SK-N-SH (cell line): ENCODE data around the gene ACAD11. TPM values are rescaled to one million over a fixed set of nuclear protein-coding genes. Genes with fewer than 3 reads are reported as not detected.

Experiments
- CTCF ChIA-PET: fragments of 300-600, 350-600 bp; formaldehyde crosslinking; extraction: SDS; loops from one replicate; lab custom pipeline; 2021; lab: Yijun Ruan, JAX
- POLR2A ChIA-PET: fragments of 350-600 bp; sonication (Branson Sonifier 250); formaldehyde crosslinking; extraction: SDS; loops from one replicate; lab custom pipeline; 2020; ENCODE audit warnings: antibody characterized with exemption, inconsistent platforms; lab: Yijun Ruan, JAX
- DNase-seq: peaks from one replicate; pipeline ENCODE4 v3.0.0; 2012
- H2AFZ ChIP-seq: fragments of 200-600 bp; sonication (generic); 2 replicates; pipeline ENCODE4 v1.8.1; 2016; ENCODE audit warnings: antibody characterized with exemption, mild to moderate bottlenecking, low read depth
- H3F3A ChIP-seq: fragments of 200-600 bp; sonication (generic); replicated peaks from 2 replicates; pipeline ENCODE3; 2016; ENCODE audit warnings: antibody characterized with exemption, mild to moderate bottlenecking; ENCODE audit not compliant: insufficient read depth
- H3K27ac ChIP-seq, 2 experiments: fragments of 200-500 bp in 1 of 2; fragments of 200-600 bp in 1 of 2; sonication (Bioruptor generic) in 1 of 2; sonication (generic), shearing (Covaris generic) in 1 of 2; 2 replicates each; pipeline versions ENCODE4 v1.5.1 to v1.6.1; 2014 to 2016; ENCODE audit warnings: low read depth in 2 of 2, inconsistent platforms in 1 of 2, low read length in 1 of 2, mild to moderate bottlenecking in 1 of 2, mixed read lengths in 1 of 2
- H3K27me3 ChIP-seq: fragments of 200-600 bp; sonication (generic), shearing (Covaris generic); 2 replicates; pipeline ENCODE4 v1.6.1; 2016; ENCODE audit warnings: mixed run types; ENCODE audit not compliant: insufficient read depth
- H3K36me3 ChIP-seq, 2 experiments: fragments of 200-500 bp in 1 of 2; fragments of 200-600 bp in 1 of 2; sonication (Bioruptor generic) in 1 of 2; sonication (generic) in 1 of 2; replicated peaks in 1 of 2; 2 replicates each; pipeline versions ENCODE3 to v1.5.1; 2014 to 2016; ENCODE audit warnings: low read length in 1 of 2, mild to moderate bottlenecking in 1 of 2; ENCODE audit not compliant: insufficient read depth in 2 of 2, control insufficient read depth in 1 of 2
- H3K4me1 ChIP-seq, 2 experiments: fragments of 200-500 bp in 1 of 2; fragments of 200-600 bp in 1 of 2; sonication (Bioruptor generic) in 1 of 2; sonication (generic), shearing (Covaris generic) in 1 of 2; 2 replicates each; pipeline versions ENCODE4 v1.5.1 to v1.6.1; 2014 to 2016; ENCODE audit warnings: low read depth in 1 of 2, low read length in 1 of 2, mixed run types in 1 of 2; ENCODE audit not compliant: insufficient read depth in 2 of 2, control insufficient read depth in 1 of 2
- H3K4me2 ChIP-seq: fragments of 200-600 bp; sonication (generic), shearing (Covaris generic); 2 replicates; pipeline ENCODE4 v1.6.1; 2017; ENCODE audit warnings: mixed run types
- H3K4me3 ChIP-seq, 2 experiments: fragments of 200-500 bp in 1 of 2; fragments of 200-600 bp in 1 of 2; sonication (Bioruptor generic) in 1 of 2; sonication (generic), shearing (Covaris generic) in 1 of 2; 2 replicates each; pipeline versions ENCODE4 v1.5.1 to v1.8.1; 2014 to 2016; ENCODE audit warnings: low read depth in 2 of 2, inconsistent platforms in 1 of 2, low read length in 1 of 2, mild to moderate bottlenecking in 1 of 2, mixed read lengths in 1 of 2, moderate library complexity in 1 of 2
- H3K79me2 ChIP-seq: fragments of 200-600 bp; sonication (generic); 2 replicates; pipeline ENCODE4 v1.8.1; 2017; ENCODE audit warnings: mild to moderate bottlenecking; ENCODE audit not compliant: insufficient read depth
- H3K9ac ChIP-seq: fragments of 200-600 bp; sonication (generic); 2 replicates; pipeline ENCODE4 v1.6.1; 2017; ENCODE audit warnings: mixed run types
- H3K9me2 ChIP-seq: fragments of 200-600 bp; sonication (generic); 2 replicates; pipeline ENCODE4 v1.6.1; 2017; ENCODE audit warnings: mixed run types
- H3K9me3 ChIP-seq: fragments of 200-600 bp; sonication (generic); 2 replicates; pipeline ENCODE4 v1.6.1; 2017; ENCODE audit warnings: mixed run types, mild to moderate bottlenecking, moderate library complexity
- H4K20me1 ChIP-seq: fragments of 200-600 bp; sonication (generic); 2 replicates; pipeline ENCODE4 v1.6.1; 2017; ENCODE audit warnings: mild to moderate bottlenecking, mixed run types; ENCODE audit not compliant: insufficient read depth
- CHD2 ChIP-seq: fragments of 150-350 bp; IDR thresholded peaks from 2 replicates; pipeline ENCODE4 v1.6.1; 2018; ENCODE audit warnings: low read length; ENCODE audit not compliant: partially characterized antibody
- EP300 ChIP-seq, 2 experiments: IDR thresholded peaks; 2 replicates each; pipeline versions ENCODE4 v1.4.0 to v1.6.1; 2012; ENCODE audit warnings: borderline replicate concordance in 1 of 2, low read depth in 1 of 2, low read length in 1 of 2
- EZH2phosphoT487 ChIP-seq: fragments of 200-600 bp; sonication (generic); IDR thresholded peaks from 2 replicates; pipeline ENCODE4 v1.6.1; 2017; ENCODE audit warnings: low read depth, mixed run types, mild to moderate bottlenecking, antibody characterized with exemption, moderate library complexity, borderline replicate concordance
- FOSL2 ChIP-seq: IDR thresholded peaks from 2 replicates; pipeline ENCODE4 v1.4.0; 2012; ENCODE audit warnings: low read depth, mild to moderate bottlenecking, moderate library complexity, borderline replicate concordance
- JUND ChIP-seq: IDR thresholded peaks from 2 replicates; pipeline ENCODE4 v1.4.0; 2012
- MEF2A ChIP-seq: IDR thresholded peaks from 2 replicates; pipeline ENCODE4 v1.4.0; 2012; ENCODE audit warnings: low read depth, borderline replicate concordance
- MXI1 ChIP-seq: IDR thresholded peaks from 2 replicates; pipeline ENCODE4 v1.6.1; 2012; ENCODE audit warnings: mild to moderate bottlenecking, low read depth, low read length, improper control_type of control experiment
- PBX3 ChIP-seq: IDR thresholded peaks from 2 replicates; pipeline ENCODE4; 2012
- POLR2AphosphoS5 ChIP-seq: IDR thresholded peaks from 2 replicates; pipeline ENCODE4 v1.6.1; 2012; ENCODE audit warnings: low read depth, low read length
- RXRA ChIP-seq: IDR thresholded peaks from 2 replicates; pipeline ENCODE4 v1.4.0; 2012; ENCODE audit warnings: low read depth, mild to moderate bottlenecking, borderline replicate concordance
- SIN3A ChIP-seq: IDR thresholded peaks from 2 replicates; pipeline ENCODE4 v1.6.1; 2012; ENCODE audit warnings: low read depth, mild to moderate bottlenecking, low read length, moderate library complexity, borderline replicate concordance
- SMC3 ChIP-seq: IDR thresholded peaks from 2 replicates; pipeline ENCODE4 v1.6.1; 2012; ENCODE audit warnings: low read depth, low read length, improper control_type of control experiment
- TAF1 ChIP-seq: IDR thresholded peaks from 2 replicates; pipeline ENCODE4 v1.6.1; 2012; ENCODE audit warnings: low read depth, mild to moderate bottlenecking, low read length, moderate library complexity, borderline replicate concordance
- TCF12 ChIP-seq: IDR thresholded peaks from 2 replicates; pipeline ENCODE4 v1.4.0; 2012
- YY1 ChIP-seq: IDR thresholded peaks from 2 replicates; pipeline ENCODE4 v1.4.0; 2012; ENCODE audit warnings: low read depth, mild to moderate bottlenecking
- WGBS: methylation state at CpG from one replicate; pipeline ENCODE4 v1.1.6; 2017; ENCODE audit warnings: low lambda C conversion rate; 5-methylcytosine and 5-hydroxymethylcytosine counted together
- polyA plus RNA-seq, 3 experiments: library from polyadenylated mRNA; depleted of rRNA; stranded (reverse); fragments of >200 nt; gene quantifications; 2 replicates each; pipeline ENCODE4 v1.2.3, GENCODE V29; 2012
- TF ChIP-seq, protein P1 (sequence below): fragments of 200-600 bp; sonication (generic); IDR thresholded peaks from 2 replicates; pipeline ENCODE4 v1.6.1; 2017; ENCODE audit warnings: antibody characterized with exemption, mild to moderate bottlenecking, moderate library complexity
- TF ChIP-seq, protein P2 (sequence below): IDR thresholded peaks from 2 replicates; pipeline ENCODE4 v1.4.0; 2012; ENCODE audit warnings: low read depth, borderline replicate concordance
- TF ChIP-seq, protein P3 (sequence below): fragments of 150-350 bp; IDR thresholded peaks from 2 replicates; pipeline ENCODE4 v1.6.1; 2016; ENCODE audit warnings: mild to moderate bottlenecking, low read depth, low read length

The ACAD11 gene
- polyA plus RNA-seq, 1 of the 3 experiments (the other 2 are of a cell fraction): 16.3 TPM

GRCh38 chr3:132623646-132624045 lies 36.0 kb downstream of the ACAD11 start:
- no peaks in the 10 kb centered on the region for H4K20me1 ChIP-seq
- no peak overlapping the region for H3K9ac ChIP-seq
- peaks cover 6% of the 10 kb centered on the region for H3F3A ChIP-seq
- WGBS: 91% methylated on average over 1 of the region's 1 CpG
- peaks cover 23 to 35% of the 10 kb centered on the region in 2 experiments for H3K36me3 ChIP-seq
- H3K79me2 ChIP-seq: no peaks in the 10 kb centered on the region
- no peaks in the 10 kb centered on the region for H3K9me3 ChIP-seq
- no peaks in the 10 kb centered on the region for H3K9me2 ChIP-seq
- POLR2A ChIA-PET: no interaction called here
- no peak overlapping the region for H2AFZ ChIP-seq
- no peak for DNase-seq
- H3K4me2 ChIP-seq: no peak overlapping the region
- TF ChIP-seq, protein P1, sequence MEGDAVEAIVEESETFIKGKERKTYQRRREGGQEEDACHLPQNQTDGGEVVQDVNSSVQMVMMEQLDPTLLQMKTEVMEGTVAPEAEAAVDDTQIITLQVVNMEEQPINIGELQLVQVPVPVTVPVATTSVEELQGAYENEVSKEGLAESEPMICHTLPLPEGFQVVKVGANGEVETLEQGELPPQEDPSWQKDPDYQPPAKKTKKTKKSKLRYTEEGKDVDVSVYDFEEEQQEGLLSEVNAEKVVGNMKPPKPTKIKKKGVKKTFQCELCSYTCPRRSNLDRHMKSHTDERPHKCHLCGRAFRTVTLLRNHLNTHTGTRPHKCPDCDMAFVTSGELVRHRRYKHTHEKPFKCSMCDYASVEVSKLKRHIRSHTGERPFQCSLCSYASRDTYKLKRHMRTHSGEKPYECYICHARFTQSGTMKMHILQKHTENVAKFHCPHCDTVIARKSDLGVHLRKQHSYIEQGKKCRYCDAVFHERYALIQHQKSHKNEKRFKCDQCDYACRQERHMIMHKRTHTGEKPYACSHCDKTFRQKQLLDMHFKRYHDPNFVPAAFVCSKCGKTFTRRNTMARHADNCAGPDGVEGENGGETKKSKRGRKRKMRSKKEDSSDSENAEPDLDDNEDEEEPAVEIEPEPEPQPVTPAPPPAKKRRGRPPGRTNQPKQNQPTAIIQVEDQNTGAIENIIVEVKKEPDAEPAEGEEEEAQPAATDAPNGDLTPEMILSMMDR: no peak
- TF ChIP-seq JUND (no peak), TCF12 (no peak), YY1 (no peak), RXRA (no peak), MXI1 (no peak), TAF1 (no peak), POLR2AphosphoS5 (no peak), SIN3A (no peak), PBX3 (no peak), CHD2 (no peak), MEF2A (no peak), EP300 (IDR thresholded peaks at IDR 0.05; ENCODE audit: borderline replicate concordance in 1 of 2, low read depth in 1 of 2, low read length in 1 of 2) (no peak), SMC3 (no peak), EZH2phosphoT487 (no peak), FOSL2 (no peak)
- TF ChIP-seq, protein P2, sequence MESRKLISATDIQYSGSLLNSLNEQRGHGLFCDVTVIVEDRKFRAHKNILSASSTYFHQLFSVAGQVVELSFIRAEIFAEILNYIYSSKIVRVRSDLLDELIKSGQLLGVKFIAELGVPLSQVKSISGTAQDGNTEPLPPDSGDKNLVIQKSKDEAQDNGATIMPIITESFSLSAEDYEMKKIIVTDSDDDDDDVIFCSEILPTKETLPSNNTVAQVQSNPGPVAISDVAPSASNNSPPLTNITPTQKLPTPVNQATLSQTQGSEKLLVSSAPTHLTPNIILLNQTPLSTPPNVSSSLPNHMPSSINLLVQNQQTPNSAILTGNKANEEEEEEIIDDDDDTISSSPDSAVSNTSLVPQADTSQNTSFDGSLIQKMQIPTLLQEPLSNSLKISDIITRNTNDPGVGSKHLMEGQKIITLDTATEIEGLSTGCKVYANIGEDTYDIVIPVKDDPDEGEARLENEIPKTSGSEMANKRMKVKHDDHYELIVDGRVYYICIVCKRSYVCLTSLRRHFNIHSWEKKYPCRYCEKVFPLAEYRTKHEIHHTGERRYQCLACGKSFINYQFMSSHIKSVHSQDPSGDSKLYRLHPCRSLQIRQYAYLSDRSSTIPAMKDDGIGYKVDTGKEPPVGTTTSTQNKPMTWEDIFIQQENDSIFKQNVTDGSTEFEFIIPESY: no peak
- TF ChIP-seq, protein P3, sequence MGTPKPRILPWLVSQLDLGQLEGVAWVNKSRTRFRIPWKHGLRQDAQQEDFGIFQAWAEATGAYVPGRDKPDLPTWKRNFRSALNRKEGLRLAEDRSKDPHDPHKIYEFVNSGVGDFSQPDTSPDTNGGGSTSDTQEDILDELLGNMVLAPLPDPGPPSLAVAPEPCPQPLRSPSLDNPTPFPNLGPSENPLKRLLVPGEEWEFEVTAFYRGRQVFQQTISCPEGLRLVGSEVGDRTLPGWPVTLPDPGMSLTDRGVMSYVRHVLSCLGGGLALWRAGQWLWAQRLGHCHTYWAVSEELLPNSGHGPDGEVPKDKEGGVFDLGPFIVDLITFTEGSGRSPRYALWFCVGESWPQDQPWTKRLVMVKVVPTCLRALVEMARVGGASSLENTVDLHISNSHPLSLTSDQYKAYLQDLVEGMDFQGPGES: no peak
- CTCF ChIA-PET: interaction anchor here (1.4 kb wide), 1 partner anchor 88 kb away, joined by 4 read pairs; no protein-coding TSS in a partner anchor
- H3K4me1 ChIP-seq: peaks cover 0 to 17% of the 10 kb centered on the region in 2 experiments; a peak in 2 of 4 replicates
- peak overlapping the region in 1 of 2 experiments; percentile 29; a peak in 1 of 4 replicates for H3K27ac ChIP-seq
- no peaks in the 10 kb centered on the region for H3K27me3 ChIP-seq
- no peak overlapping the region for H3K4me3 ChIP-seq
